Measurements from ENCODE around the gene PABPN1L. TPM values are rescaled to one million over a fixed set of nuclear protein-coding genes. Genes with fewer than 3 reads are reported as not detected.

Gene PABPN1L
- total and polyA plus RNA-seq, 2 of the 4 experiments (the other 2 are of a cell fraction), result not detected

- intact Hi-C loops (cut with micrococcal nuclease), result no loop called here
- Histone ChIP-seq H3K27me3 (ENCODE audit: control insufficient read depth, insufficient read depth, low read length) (no peaks in the 10 kb centered on the region; the same call in 1 of the 2 replicates), H2AFZ (replicated peaks; ENCODE audit: low read length, poor library complexity) (no peak overlapping the region), H2AK9ac (replicated peaks; ENCODE audit: low read depth, low read length, poor library complexity) (no peak overlapping the region), H4K5ac (ENCODE audit: low read depth, low read length) (no peak overlapping the region), H3K4me1 (ENCODE audit: control insufficient read depth, insufficient read depth, low read length) (no peaks in the 10 kb centered on the region), H2AK5ac (ENCODE audit: low read depth, low read length) (no peak overlapping the region), H4K20me1 (ENCODE audit: insufficient read depth, low read length) (no peaks in the 10 kb centered on the region; the same call in 1 of the 2 replicates), H3K23ac (ENCODE audit: low read depth, low read length) (no peak overlapping the region), H2BK15ac (ENCODE audit: low read depth, low read length) (no peak overlapping the region), H3K9me3 (ENCODE audit: control insufficient read depth, insufficient read depth, low read length) (no peaks in the 10 kb centered on the region), H4K8ac (ENCODE audit: low read depth in 2 of 2, low read length in 2 of 2) (no peak overlapping the region), H3K36me3 (ENCODE audit: control insufficient read depth, insufficient read depth, low read length) (peaks cover 25% of the 10 kb centered on the region), H3K18ac (ENCODE audit: low read depth, low read length) (no peak overlapping the region), H2BK20ac (ENCODE audit: low read depth, low read length) (no peak overlapping the region), H4K91ac (ENCODE audit: insufficient read depth, low read depth, low read length) (no peak overlapping the region), H2BK120ac (ENCODE audit: low read depth, low read length) (no peak overlapping the region), H3K27ac (ENCODE audit: insufficient read depth, low read length) (no peak overlapping the region), H3K9me1 (ENCODE audit: insufficient read depth, low read length) (no peaks in the 10 kb centered on the region), H3K4me2 (ENCODE audit: low read depth, low read length) (no peak overlapping the region), H3K14ac (replicated peaks; ENCODE audit: low read depth, low read length) (no peak overlapping the region), H3K56ac (ENCODE audit: extremely low read depth, insufficient read depth, low read length) (no peak overlapping the region), H3K9ac (ENCODE audit: low read depth, low read length) (no peak overlapping the region), H2BK5ac (ENCODE audit: low read depth, low read length, poor library complexity, severe bottlenecking) (no peak overlapping the region), H3K4me3 (ENCODE audit: insufficient read depth, low read depth, low read length) (no peak overlapping the region), H3K4ac (ENCODE audit: low read depth, low read length) (no peak overlapping the region), H3K79me1 (ENCODE audit: low read depth in 1 of 2, low read length in 2 of 2) (peaks cover 2 to 5% of the 10 kb centered on the region in 2 experiments; a peak in 3 of 4 replicates)
- ChIA-PET CTCF (no interaction called here), POLR2A (ENCODE audit: unreplicated experiment) (no interaction called here)
- 100% methylated on average over 2 of the region's 13 CpGs; no CpG with 5 or more reads in 1 of the 2 experiments for WGBS, 2 experiments (ENCODE audit: extremely low coverage in 2 of 2, insufficient read length in 1 of 2)
- no peak for DNase-seq
- no TSS peak for BruUV-seq (replicated peaks)
- dilution Hi-C loops (cut with HindIII; ENCODE audit: low sequenced_read_pairs, unreplicated experiment), result no loop called here
- no peak for TF ChIP-seq BHLHE40 (IDR thresholded peaks at IDR 0.05; ENCODE audit: low read depth, low read length)
- TF ChIP-seq, protein P1, sequence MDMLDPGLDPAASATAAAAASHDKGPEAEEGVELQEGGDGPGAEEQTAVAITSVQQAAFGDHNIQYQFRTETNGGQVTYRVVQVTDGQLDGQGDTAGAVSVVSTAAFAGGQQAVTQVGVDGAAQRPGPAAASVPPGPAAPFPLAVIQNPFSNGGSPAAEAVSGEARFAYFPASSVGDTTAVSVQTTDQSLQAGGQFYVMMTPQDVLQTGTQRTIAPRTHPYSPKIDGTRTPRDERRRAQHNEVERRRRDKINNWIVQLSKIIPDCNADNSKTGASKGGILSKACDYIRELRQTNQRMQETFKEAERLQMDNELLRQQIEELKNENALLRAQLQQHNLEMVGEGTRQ (IDR thresholded peaks at IDR 0.05; ENCODE audit: low read depth, low read length), result no peak
- TF ChIP-seq MAFK (IDR thresholded peaks at IDR 0.05; ENCODE audit: low read depth, low read length), result no peak
- TF ChIP-seq RFX5 (IDR thresholded peaks at IDR 0.05; ENCODE audit: low read depth, low read length), result no peak
- TF ChIP-seq POLR2A (IDR thresholded peaks at IDR 0.05; ENCODE audit: low read depth, low read length), result no peak
- TF ChIP-seq MXI1 (IDR thresholded peaks at IDR 0.05; ENCODE audit: borderline replicate concordance, low read depth, low read length), result no peak
- TF ChIP-seq MAZ (IDR thresholded peaks at IDR 0.05; ENCODE audit: borderline replicate concordance, low read depth, low read length), result no peak
- TF ChIP-seq SMC3 (IDR thresholded peaks at IDR 0.05; ENCODE audit: low read depth, low read length), result no peak
- no peak for TF ChIP-seq FOS (IDR thresholded peaks at IDR 0.05; ENCODE audit: low read depth, low read length)
- TF ChIP-seq RAD21 (IDR thresholded peaks at IDR 0.05; ENCODE audit: low read length), result no peak
- TF ChIP-seq RCOR1 (IDR thresholded peaks at IDR 0.05; ENCODE audit: insufficient replicate concordance, low read length), result no peak
- no peak for TF ChIP-seq CHD1 (IDR thresholded peaks at IDR 0.05; ENCODE audit: low read depth, low read length)
- TF ChIP-seq, protein P2, sequence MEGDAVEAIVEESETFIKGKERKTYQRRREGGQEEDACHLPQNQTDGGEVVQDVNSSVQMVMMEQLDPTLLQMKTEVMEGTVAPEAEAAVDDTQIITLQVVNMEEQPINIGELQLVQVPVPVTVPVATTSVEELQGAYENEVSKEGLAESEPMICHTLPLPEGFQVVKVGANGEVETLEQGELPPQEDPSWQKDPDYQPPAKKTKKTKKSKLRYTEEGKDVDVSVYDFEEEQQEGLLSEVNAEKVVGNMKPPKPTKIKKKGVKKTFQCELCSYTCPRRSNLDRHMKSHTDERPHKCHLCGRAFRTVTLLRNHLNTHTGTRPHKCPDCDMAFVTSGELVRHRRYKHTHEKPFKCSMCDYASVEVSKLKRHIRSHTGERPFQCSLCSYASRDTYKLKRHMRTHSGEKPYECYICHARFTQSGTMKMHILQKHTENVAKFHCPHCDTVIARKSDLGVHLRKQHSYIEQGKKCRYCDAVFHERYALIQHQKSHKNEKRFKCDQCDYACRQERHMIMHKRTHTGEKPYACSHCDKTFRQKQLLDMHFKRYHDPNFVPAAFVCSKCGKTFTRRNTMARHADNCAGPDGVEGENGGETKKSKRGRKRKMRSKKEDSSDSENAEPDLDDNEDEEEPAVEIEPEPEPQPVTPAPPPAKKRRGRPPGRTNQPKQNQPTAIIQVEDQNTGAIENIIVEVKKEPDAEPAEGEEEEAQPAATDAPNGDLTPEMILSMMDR (conservative IDR thresholded peaks at IDR 0.05; ENCODE audit: low read depth, low read length), result no peak
- TF ChIP-seq NFE2L2 (IDR thresholded peaks at IDR 0.05; ENCODE audit: low read depth, low read length), result no peak
- in situ Hi-C loops (cut with MboI; ENCODE audit: low sequenced_read_pairs), result no loop called here
- ATAC-seq (ENCODE audit: low read depth), result no peak
Observed at GRCh38 chr16:88863426-88863825, 3.0 kb downstream of the PABPN1L start.

Measured in IMR-90 (cell line).